PC-3 (cell line): ENCODE results near the gene SLC44A2. TPM values are rescaled to one million over a fixed set of nuclear protein-coding genes. Genes with fewer than 3 reads are reported as not detected.

Source experiments
- ATAC-seq: fragments of 200-7000 bp; cut with Tn5 transposase; 2 replicates; pipeline ENCODE4 v1.9.1; 2020; ENCODE audit warnings: mild to moderate bottlenecking, moderate library complexity
- BruUV-seq: library from RNA; stranded (reverse); fragments of 400-500 nt; replicated peaks from 2 replicates; lab custom pipeline; 2021; lab: Mats Ljungman, UMichigan
- CTCF ChIA-PET: fragments of 300-600 bp; sonication (Branson Sonifier 250); formaldehyde crosslinking; loops from one replicate; lab custom pipeline; 2022; ENCODE audit warnings: antibody characterized with exemption; lab: Charles Lee
- POLR2A ChIA-PET: fragments of 300-600 bp; sonication (Branson Sonifier 250); formaldehyde crosslinking; loops from one replicate; lab custom pipeline; 2022; ENCODE audit warnings: antibody characterized with exemption; ENCODE audit not compliant: unreplicated experiment; lab: Charles Lee
- DNase-seq: peaks from one replicate; pipeline ENCODE4 v3.0.0-alpha.2; 2015
- H2AFZ ChIP-seq: fragments of 300-600 bp; sonication (generic); 2 replicates; pipeline ENCODE4 v1.6.0; 2016; ENCODE audit warnings: antibody characterized with exemption, low read length
- H3F3A ChIP-seq: fragments of 300-600 bp; sonication (generic); one replicate; pipeline ENCODE4 v1.6.0; 2017; ENCODE audit warnings: antibody characterized with exemption, low read length, control low read depth, mild to moderate bottlenecking; ENCODE audit not compliant: unreplicated experiment
- H3K27ac ChIP-seq: fragments of 300-600 bp; sonication (generic); 2 replicates; pipeline ENCODE4 v1.5.1; 2016; ENCODE audit warnings: mild to moderate bottlenecking, low read length
- H3K27me3 ChIP-seq: fragments of 300-600 bp; sonication (generic); 2 replicates; pipeline ENCODE4 v1.6.1; 2016; ENCODE audit warnings: low read length, mixed read lengths
- H3K36me3 ChIP-seq: fragments of 300-600 bp; sonication (generic); 2 replicates; pipeline ENCODE4 v1.6.1; 2016; ENCODE audit warnings: low read depth, mixed run types, low read length, mixed read lengths
- H3K4me1 ChIP-seq: fragments of 300-600 bp; sonication (generic); 2 replicates; pipeline ENCODE4 v1.5.1; 2016; ENCODE audit warnings: low read length; ENCODE audit not compliant: insufficient read depth
- H3K4me2 ChIP-seq: fragments of 300-600 bp; sonication (generic); 2 replicates; pipeline ENCODE4 v1.6.0; 2016; ENCODE audit warnings: low read length
- H3K4me3 ChIP-seq: fragments of 300-600 bp; sonication (generic); 2 replicates; pipeline ENCODE4 v1.5.1; 2016; ENCODE audit warnings: mild to moderate bottlenecking, low read length, mixed read lengths
- H3K79me2 ChIP-seq: fragments of 300-600 bp; sonication (generic); 2 replicates; pipeline ENCODE4 v1.6.1; 2017; ENCODE audit warnings: low read length, mixed read lengths
- H3K9ac ChIP-seq: fragments of 300-600 bp; sonication (generic); 2 replicates; pipeline ENCODE4 v1.6.0; 2016; ENCODE audit warnings: mild to moderate bottlenecking, low read length
- H3K9me2 ChIP-seq: fragments of 300-600 bp; sonication (generic); replicated peaks from 2 replicates; pipeline ENCODE4 v1.6.1; 2016; ENCODE audit warnings: mixed run types, low read length, mixed read lengths
- H3K9me3 ChIP-seq: fragments of 300-600 bp; sonication (generic); 2 replicates; pipeline ENCODE4 v1.6.1; 2016; ENCODE audit warnings: low read length, mixed read lengths
- H4K20me1 ChIP-seq: fragments of 300-600 bp; sonication (generic); 2 replicates; pipeline ENCODE4 v1.6.1; 2016; ENCODE audit warnings: low read length, mixed read lengths
- CTCF ChIP-seq: fragments of 300-600 bp; sonication (generic); conservative IDR thresholded peaks from 2 replicates; pipeline ENCODE4 v1.5.1; 2017; ENCODE audit warnings: antibody characterized with exemption, low read depth, mild to moderate bottlenecking, low read length
- EZH2 ChIP-seq: fragments of 300-600 bp; sonication (generic); IDR thresholded peaks from one replicate; pipeline ENCODE4 v1.6.1; 2017; ENCODE audit warnings: antibody characterized with exemption, mild to moderate bottlenecking, low read length; ENCODE audit not compliant: unreplicated experiment
- EZH2phosphoT487 ChIP-seq: fragments of 300-600 bp; sonication (generic); IDR thresholded peaks from 2 replicates; pipeline ENCODE4 v1.6.1; 2018; ENCODE audit warnings: mild to moderate bottlenecking, antibody characterized with exemption, low read length, borderline replicate concordance
- intact Hi-C: fragments of 100-400 bp; cut with micrococcal nuclease; formaldehyde crosslinking; loops from 2 replicates; pipeline ENCODE4 v1.9.0; 2023
- total RNA-seq: library from RNA; depleted of rRNA; stranded (reverse); fragments of >200 nt; gene quantifications from 2 replicates; pipeline ENCODE4 v1.2.3, GENCODE V29; 2014

The SLC44A2 gene
- total RNA-seq, 1 experiment from 2014 or later, result 63.9 TPM

- H3K4me3 ChIP-seq, result no peak overlapping the region
- H3K9ac ChIP-seq, result no peak overlapping the region
- no peaks in the 10 kb centered on the region for H3K27me3 ChIP-seq
- no peaks in the 10 kb centered on the region for H3F3A ChIP-seq
- intact Hi-C loops, result loop anchor here (10.0 kb wide), 1 partner anchor 174 kb away; no protein-coding TSS in a partner anchor
- BruUV-seq, result no TSS peak
- no peaks in the 10 kb centered on the region for H3K9me3 ChIP-seq
- no peak overlapping the region for H3K27ac ChIP-seq
- no peak for ATAC-seq
- no peaks in the 10 kb centered on the region for H4K20me1 ChIP-seq
- no peak overlapping the region for H2AFZ ChIP-seq
- H3K36me3 ChIP-seq, result no peaks in the 10 kb centered on the region
- DNase-seq, result no peak
- ChIA-PET POLR2A (no interaction called here), CTCF (interaction anchor here (2.2 kb wide), 1 partner anchor 67 kb away, joined by 10 read pairs; no protein-coding TSS in a partner anchor)
- H3K9me2 ChIP-seq, result no peaks in the 10 kb centered on the region
- TF ChIP-seq EZH2phosphoT487, result no peak
- TF ChIP-seq EZH2, result no peak
- TF ChIP-seq CTCF, result no peak
- H3K4me1 ChIP-seq, result peaks cover 3% of the 10 kb centered on the region; the same call in 1 of the 2 replicates
- peaks cover 14% of the 10 kb centered on the region for H3K79me2 ChIP-seq
- no peak overlapping the region for H3K4me2 ChIP-seq
Observed at GRCh38 chr19:10648360-10648759, 23.0 kb downstream of the SLC44A2 start.

- Histone ChIP-seq H3K9me2 (no peaks in the 10 kb centered on the region), H3K27ac (no peak overlapping the region), H4K20me1 (peaks cover 21% of the 10 kb centered on the region), H3K4me3 (no peak overlapping the region), H3K9me3 (no peaks in the 10 kb centered on the region), H3K79me2 (peaks cover 43% of the 10 kb centered on the region), H3K27me3 (no peaks in the 10 kb centered on the region), H3K9ac (no peak overlapping the region), H3K4me1 (peaks cover 11% of the 10 kb centered on the region), H3K4me2 (peak overlapping the region; percentile 99; the same call in 1 of the 2 replicates), H3K36me3 (peaks cover 18% of the 10 kb centered on the region), H3F3A (no peaks in the 10 kb centered on the region), H2AFZ (no peak overlapping the region)
- CTCF ChIA-PET, result no interaction called here
- TF ChIP-seq EZH2 (no peak), CTCF (no peak), EZH2phosphoT487 (no peak)
- DNase-seq (no peak), ATAC-seq (no peak)
- POLR2A ChIA-PET, result no interaction called here
- BruUV-seq, result no TSS peak
- intact Hi-C loops, result loop anchor here (2.0 kb wide), 1 partner anchor 185 kb away; the partner anchor contains the start of gene TMED1
Observed at GRCh38 chr19:10651851-10652250, 26.5 kb downstream of the SLC44A2 start.

- Histone ChIP-seq H4K20me1 (peaks cover 37% of the 10 kb centered on the region), H3F3A (no peaks in the 10 kb centered on the region), H3K36me3 (peaks cover 29% of the 10 kb centered on the region), H3K9me3 (no peaks in the 10 kb centered on the region), H3K27me3 (no peaks in the 10 kb centered on the region), H3K4me2 (peak overlapping the region; percentile 99), H3K9ac (peak overlapping the region; percentile 99), H3K27ac (peak overlapping the region; percentile 88), H3K4me3 (peak overlapping the region; percentile 94), H3K9me2 (no peaks in the 10 kb centered on the region), H2AFZ (peak overlapping the region; percentile 66), H3K4me1 (peaks cover 19% of the 10 kb centered on the region), H3K79me2 (peaks cover 59% of the 10 kb centered on the region)
- BruUV-seq, result TSS peak; percentile 94
- intact Hi-C loops, result loop anchor here (2.0 kb wide), 1 partner anchor 183 kb away; the partner anchor contains the start of gene TMED1
- ChIA-PET POLR2A (interaction anchor here (0.6 kb wide), 1 partner anchor 47 kb away, joined by 3 read pairs; no protein-coding TSS in a partner anchor), CTCF (no interaction called here)
- no peak for ATAC-seq
- DNase-seq, result no peak
- TF ChIP-seq CTCF (no peak), EZH2 (no peak), EZH2phosphoT487 (no peak)
Observed at GRCh38 chr19:10653482-10653731, 28.1 kb downstream of the SLC44A2 start.
